OCI-M1 (cell line): ENCODE results near the gene NATD1.

Experiments used
- DNase-seq: peaks from one replicate; lab custom pipeline; 2025; lab: John Stamatoyannopoulos, UW

The NATD1 gene

DNA sequence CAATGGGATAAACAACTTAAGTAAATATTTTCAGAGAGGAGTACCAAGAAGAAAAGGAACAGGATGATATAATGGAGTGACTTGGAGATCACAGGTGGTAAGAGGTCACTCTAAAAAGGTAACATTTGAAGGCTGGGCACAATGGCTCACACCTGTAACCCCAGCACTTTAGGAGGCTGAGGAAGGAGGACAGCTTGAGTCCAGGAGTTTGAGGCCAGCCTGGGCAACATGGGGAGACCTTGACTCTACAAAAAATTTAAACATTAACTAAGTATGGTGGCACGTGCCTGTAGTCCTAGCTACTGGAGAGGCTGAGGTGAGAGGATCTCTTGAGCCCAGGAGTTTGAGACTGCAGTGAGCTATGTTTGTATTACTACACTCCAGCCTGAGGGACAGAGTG, 35.9 kb downstream of the NATD1 start:
- no peak for DNase-seq

DNA sequence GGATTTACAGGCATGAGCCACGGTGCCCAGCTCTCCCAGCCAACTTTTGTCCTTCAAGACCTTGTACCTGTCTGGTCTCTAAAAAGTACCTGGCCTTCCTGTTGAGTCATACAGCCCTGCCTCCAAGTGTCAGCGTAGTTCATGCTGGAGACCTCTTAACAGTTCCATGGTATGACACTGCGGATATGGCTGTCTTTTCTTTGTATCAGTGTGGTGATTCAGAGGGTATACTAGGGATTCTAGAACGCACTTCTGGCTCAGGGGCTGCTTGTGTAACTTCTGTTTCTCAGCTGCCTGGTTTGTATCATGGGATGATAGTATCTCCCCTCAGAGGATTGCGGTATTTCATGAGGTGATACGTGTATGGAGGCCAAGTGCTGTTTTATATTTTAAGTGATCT, 37.3 kb downstream of the NATD1 start:
- no peak for DNase-seq

DNA sequence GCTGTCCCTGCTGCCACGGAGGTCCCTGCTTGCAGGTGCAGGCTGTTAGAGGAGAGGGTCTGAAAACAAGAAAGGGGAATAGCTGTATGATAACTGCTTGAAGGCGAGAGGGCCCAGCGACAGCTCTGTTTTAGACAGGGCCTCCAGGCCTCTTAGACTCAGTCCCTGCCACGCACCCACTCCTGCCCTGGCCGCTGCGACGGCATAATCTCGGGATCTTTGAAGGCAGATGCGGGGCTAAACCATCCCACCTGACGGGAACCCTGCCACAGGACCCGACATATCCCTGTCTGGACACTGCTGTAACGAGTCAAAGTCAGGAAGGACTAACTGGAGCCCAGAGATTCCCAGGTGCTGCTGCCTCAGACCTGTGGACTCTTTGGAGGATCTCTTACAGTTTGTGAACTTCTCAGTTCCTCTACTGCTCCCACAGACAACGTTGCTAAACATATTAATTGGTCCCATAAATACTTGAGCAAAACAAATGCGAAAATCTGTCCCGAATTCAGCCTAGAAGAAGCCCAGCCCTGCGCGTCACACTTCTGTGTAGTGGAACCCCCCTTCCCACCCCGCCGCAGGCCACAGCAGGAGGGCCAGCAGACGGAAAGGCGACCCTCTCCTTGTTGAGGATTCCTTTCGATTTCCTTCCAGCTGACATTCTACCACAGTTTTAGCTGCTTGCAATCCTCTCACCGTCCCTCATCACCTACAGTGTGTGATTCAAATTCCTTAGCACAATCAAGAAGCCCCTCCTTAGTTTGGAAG, 38.3 kb downstream of the NATD1 start:
- DNase-seq = peak; percentile 71

DNA sequence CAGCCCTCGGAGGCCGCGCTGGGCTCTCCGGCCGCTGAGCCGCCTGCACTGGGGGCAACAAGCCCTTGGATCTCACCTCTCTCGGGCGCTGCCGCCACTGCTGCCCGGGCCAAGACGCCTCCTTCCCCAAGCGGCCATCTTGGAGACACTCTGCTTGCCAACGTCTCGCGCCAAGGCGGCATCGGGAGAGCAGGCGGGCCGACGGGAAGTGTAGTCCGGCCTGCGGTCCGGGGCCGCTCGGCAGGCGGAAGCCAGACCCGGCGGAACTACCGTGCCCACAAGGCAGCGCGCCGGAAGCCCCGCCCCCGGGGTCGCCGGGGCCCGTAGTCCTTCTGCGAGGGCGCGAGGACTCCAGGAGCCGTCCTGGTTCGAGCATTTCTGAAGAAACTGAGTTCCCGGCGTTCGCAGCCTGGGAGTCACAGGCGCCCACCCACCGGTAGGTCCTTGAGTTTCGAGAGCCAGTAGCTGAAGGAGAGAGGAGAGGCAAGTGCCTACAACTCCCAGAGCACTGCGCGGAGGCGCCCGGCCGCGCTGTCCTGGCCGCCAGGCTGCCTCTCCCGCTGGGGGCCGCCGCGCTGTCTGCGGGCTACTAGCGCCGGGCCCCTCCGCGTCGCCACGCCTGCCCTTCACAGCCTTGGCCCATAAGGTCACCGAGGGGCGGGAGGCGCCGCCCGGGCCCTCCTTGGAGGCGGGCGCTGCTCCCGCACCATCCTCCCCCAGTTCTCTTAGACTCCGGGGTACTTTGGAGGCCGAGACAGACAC, 39.0 kb downstream of the NATD1 start, which contains the start of gene TMEM11:
Gene TMEM11, minus strand, starts transcription at position 147 of the 762 bp plus-strand sequence. Its CDS starts 9 bp downstream, at position 138.
- DNase-seq = peak; percentile 98

DNA sequence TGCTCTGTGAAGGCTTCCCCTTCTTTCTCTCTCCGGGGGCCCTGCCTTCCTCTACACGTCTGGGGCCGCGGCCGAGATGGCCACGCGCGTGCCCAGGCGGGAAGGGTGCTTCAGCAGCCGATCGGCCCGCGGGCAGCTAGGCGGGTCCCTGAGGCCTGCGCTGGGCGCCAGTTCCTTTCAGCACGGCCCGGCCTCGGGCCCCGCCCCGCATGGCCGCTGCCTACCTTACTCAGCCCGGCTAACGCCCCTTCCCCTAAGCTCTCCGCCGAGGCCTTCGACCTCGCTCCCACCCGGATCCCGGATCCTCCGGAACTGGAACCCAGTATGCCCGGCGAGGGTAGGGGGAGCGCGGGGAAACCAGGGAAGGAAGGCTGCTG, 39.6 kb downstream of the NATD1 start:
- peak; percentile 64 for DNase-seq

DNA sequence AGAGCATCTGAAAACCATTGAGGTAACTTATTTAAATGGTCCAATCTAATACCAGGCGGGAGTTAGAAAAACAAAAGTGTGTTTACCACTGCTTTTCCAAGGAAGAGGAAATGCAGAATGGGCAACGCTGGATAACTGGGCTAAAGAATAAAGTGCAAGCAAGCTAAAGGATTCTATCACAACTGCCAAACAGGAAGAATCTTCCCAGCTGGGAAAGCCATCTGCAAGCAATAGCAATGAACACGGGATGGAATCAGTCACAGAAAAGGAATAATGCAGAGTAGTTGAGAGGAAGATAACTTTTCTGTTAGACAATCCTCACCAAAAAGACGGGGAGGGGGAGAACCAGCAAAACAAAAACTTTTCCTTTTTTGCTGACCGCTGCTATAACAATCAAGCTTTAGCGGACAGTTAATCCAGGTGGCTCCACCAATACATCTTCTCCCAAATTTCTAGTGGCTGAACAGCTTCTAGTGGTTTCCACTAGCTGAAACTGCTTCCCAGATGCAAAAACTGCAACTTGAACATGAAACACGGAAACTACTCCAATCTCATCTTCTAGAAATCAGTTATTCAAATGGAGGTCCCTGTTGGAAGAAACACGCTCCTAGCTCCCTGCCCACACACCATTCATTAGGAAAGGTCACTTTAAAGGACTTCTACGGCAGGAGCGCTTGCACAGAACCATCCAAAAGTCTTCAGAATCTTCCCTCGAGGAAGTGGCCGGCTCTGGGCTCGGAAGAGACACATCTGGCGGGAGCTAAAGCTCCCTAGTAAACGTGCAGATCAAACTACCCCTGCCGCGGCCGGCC, 40.2 kb downstream of the NATD1 start:
- peak; percentile 49 for DNase-seq

DNA sequence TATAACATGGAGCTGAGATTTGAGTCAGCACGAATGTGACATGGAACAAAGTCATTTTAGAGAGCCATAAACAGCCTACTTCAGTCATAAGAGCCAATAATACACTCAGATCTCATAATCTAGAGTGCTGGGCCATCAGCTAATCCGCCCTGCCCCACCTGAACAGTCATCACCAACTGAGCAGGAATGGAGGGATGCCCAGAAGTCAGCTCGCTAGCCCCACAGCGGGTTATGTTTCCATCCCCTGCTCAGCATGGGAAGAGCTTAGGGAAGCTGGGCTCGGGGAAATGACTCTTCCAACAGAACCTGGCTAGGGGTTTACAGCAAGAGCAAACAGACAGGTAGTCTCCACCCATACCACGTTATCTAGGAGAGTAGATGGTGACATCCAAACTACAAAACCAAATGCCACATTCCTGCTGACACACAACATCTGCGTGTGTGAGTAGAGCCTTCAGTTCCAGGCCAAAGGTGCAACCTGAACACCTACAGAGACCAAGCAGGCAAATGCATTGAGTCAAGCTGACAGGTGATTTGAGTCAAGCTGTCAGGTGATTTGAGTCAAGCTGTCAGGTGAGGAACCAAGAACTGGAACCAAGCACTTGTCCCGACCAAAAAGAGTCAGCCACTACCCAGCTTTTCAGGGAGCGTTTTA, 41.3 kb downstream of the NATD1 start:
- no peak for DNase-seq

DNA sequence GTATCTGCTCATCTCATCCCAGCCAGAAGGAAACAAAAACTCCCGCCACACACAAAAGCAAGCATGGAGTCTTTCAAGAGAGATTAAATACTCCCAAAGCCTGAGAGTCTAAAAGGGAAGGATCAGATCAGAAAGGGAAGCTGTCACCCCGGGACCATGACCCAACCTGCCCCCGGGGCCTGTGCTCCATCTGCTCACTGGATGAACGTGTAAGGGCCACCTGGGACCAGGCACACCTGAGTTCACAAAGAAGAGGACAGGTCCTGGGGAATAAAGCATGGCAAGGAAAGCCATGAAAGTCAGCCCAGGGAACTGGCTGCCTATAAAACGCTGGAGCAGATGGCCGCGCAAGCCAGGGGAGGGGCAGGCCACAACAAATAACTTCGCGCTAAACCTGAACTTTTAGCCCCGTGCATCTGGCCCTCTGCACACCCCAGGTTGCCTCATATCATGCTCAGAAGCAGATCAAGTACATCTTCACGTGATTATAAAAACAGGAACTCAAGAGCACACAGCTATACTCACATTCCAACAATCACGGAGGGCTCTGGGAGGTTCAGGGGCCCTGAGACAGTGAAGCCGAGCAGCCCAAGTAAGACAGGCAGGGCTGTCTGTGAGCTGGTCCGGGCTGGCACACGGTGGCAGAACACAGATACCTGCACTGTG, 42.7 kb downstream of the NATD1 start:
- no peak for DNase-seq

DNA sequence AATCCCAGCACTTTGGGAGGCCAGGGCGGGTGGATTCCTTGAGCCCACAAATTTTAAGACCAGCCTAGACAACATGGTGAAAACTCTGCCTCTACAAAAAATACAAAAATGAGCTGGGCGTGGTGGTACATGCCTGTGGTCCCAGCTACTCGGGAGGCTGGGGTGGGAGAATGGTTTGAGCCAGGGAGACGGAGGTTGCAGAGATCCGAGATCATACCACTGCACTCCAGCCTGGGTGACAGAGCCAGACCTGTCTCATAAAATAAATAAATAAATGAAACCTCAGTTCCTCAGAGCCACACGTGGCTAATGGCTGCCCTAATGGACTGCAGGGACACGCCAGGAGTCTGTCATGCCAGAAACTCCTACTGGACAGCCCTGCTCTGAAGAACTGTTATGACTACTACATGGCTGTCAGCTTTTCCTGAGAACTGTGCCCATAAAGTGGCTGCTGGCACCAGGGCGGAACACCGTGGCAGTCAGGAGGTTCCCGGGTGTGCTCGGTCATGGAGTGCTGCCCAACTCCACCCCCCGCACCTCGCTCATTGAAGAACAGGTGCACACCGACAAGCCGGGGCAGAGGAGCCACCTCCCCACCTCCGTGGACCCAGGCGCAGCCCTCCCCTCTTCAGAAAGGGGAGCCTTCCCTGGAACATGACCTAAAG, 43.6 kb downstream of the NATD1 start:
- DNase-seq = no peak

DNA sequence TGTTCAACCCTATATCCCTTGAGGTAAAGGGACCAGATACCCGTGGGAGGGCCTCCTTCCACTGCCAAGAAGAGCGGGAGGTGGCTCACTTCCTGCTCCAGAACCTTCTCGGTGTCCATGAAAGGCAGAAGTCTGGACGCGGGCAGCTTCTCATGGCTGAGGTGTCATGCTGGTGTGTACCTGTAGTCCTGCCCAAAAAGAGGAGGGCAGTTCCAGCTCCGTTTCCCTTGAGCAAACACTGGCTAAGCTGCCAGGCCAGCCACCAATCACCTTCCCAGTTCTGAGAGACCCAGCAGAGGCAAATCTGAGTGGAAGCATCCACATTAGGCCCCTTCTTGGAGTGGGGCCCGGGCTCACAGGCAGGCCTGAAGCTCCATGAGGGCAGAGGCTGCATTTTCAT, 44.9 kb downstream of the NATD1 start:
- no peak for DNase-seq

DNA sequence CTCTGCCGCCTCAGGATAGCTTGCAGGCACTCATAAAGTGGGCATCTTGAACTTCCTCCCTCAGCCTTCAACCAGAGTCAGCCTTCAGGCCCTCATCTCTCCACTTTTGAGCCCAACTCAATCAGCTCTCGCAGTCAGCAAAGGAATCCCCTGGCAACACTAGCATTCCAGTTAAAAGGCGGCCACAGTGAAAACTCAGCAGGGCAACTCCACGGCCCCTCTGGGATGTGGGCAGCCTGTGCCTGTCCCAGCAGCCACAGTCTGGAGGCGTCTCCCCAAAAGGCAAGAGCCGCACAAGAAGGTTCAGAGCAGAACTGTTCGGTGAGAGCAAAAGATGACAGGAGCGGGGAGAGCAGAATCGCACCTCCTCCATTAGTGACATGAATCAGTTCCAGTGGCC, 48.3 kb downstream of the NATD1 start:
- DNase-seq = no peak

DNA sequence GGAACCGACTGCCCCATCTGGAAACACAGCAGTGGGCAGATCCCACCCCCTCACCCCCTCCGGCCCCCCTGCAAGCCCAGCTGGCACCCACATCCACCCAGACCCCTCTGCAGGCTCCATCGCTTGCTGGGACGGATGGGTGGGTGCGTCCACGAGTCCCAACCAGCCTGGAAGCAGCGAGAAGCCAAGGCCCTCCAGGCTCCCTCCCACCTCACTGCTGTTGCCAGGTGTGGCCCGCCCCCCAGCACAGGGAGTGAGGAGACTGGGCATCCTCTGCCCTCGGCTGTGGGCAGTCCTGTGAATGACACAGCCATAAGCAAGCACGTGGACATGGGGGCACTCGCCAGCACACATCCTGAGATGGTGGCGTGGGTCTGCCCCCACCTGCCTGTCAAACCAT, 50.7 kb downstream of the NATD1 start:
- no peak for DNase-seq

DNA sequence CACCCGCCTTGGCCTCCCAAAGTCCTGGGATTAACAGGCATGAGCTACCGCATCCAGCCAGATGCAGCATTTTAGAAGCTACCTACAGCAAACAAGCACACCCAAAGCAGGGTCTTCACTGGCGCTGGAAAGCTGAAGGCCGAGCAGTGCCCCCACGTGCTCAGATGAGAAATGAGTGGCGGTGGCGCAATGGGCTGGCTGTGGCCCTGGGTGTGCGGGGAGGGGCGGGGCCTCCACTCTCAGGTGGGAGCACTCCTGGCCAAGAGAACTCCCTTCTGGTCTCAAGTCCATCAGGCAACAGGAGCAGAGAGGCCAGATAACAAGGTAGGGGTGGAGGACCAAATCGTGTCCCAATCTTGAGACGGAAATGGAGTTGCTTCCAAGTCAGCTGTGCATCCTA, 51.3 kb downstream of the NATD1 start:
- DNase-seq = no peak

DNA sequence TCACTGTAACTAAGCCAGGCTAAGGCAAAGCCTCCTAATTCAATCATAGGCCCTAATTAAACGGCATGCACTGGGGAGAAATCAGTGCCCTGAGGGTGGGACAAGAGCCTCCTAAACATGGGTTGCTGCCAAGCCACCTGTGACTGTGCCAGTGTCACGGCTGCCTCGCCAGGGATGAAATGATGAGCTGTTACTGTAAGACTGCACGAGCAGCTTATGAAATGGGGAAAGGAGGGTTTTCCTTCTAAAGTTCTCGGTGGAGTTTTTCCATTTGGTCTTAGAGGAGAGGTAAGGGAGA, 52.0 kb downstream of the NATD1 start:
- DNase-seq = no peak

DNA sequence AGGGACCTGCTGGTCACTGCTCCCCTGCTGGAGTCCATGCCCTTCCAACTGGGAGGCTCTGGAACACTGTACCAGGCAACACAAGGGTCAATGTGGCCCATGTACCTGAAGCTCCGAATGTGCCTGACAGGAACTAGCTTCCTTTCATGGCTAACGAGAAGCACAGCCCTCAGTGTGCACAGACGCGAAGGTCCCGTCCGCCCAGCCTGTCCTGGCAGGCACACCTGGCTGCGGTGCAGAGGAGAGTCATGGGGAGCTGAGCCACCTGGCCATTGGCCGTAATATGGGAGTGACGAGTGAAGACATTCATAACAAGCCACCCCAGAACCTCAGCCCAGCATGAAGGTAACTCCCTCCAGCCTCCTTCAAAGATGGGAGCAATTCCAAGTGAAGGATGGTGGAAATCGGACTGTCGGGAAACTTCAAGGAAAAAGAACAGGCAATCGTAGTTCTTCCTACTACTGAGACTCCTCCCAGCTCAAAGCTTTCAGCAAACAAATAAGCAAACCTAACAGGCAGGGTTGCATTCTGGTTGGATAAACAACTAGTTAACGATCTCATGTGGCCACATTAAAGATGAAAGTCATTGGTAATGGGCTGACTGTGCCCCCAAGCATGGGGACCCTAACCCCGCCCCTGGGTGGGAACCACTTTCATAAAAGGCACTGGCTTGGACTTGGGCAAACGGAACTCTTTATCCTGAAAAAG, 52.5 kb downstream of the NATD1 start:
- DNase-seq = no peak

DNA sequence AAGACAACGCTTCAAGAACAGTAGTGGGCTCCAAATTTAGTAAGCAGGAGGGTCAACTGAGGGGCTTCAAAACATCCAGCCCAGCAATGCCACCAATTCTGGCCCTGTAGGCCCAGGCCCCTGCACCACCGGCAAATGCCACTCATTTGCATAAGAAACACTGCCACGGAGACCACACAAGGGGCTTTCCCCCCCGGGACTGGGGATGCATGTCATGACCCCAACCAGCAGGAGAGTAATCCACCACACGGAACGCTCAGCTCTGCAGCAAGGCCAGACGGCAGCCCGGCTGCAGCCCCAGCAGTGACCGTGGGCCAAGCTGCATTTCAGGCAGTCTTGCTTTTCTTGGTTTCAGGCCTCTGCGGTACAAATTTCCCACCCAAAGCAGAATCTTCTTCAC, 53.4 kb downstream of the NATD1 start:
- DNase-seq = no peak

DNA sequence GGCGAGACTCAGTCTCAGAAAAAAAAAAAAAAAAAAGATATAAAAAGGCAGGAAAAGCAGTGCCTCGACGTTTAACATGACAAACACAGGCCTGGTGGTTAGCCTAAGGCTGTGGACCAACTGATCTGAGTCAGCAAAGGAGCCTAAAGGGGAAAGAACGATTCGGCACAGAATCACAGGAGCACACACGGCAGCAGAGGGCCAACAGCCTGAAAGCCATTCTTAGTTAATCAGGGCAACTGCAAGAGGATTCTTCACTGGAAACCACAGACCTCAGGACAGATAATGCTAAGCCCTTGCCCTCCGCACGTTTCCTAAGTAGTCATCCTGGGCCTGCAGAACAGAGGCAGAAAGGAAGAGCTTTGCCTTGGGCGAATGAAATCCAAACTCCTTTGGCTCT, 53.9 kb downstream of the NATD1 start:
- DNase-seq = peak; percentile 98

DNA sequence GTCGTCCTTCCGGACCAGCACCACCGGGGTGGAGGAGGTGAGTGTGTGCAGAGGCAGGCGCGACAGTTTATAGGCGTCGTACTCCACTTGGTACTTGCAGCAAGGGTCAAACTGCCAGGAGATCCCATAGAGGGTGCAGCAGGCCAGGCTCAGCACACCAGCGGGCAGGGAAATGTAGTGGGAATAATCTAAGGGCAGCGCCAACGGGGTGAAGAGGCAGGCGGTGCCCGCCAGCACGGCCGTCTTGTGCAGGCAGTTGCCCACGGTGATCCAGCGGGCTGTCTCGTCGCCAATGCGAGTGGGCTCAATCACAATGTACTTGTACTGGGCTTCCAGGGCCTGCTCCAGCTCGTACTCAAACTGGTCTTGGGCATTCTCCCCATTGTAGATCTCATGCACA, 54.8 kb downstream of the NATD1 start:
- no peak for DNase-seq

DNA sequence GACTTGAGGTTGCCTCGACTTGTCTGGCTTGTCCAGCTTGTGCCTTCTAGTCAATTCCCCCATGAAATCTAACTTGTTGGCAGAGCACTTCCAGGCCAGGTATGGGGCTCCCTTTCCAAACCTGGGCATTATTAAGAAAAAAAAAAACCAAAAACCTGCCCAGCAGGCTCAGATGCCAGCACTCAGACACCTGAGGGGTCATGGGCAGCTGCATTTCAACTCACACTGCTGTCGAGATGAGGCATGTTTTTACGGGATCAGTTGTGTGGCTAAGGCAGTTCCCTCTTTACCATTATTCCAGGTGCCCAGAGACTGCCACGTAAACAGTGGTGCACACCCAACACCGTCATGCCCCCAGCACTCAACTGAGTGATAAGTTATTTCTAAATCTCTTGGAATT, 57.1 kb downstream of the NATD1 start:
- DNase-seq = no peak

DNA sequence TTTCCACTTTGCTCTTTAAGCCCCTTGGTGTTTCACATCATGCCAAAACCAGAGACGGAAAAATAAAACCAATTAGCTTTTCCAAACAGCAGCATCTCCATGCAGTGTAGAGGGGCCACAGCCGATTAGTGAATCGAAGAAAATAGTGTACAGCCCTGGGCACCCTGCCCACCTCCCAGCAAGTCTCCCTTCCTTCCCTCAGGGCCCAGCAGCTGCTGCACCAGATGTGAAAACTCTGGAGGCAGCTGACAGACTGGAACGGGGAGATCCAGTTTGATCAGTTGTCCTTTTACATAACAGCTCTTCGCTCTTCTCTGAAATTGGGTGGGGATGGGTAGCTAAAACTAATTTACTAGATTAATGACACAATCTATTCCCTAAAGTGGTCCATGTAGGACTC, 58.5 kb downstream of the NATD1 start:
- no peak for DNase-seq

DNA sequence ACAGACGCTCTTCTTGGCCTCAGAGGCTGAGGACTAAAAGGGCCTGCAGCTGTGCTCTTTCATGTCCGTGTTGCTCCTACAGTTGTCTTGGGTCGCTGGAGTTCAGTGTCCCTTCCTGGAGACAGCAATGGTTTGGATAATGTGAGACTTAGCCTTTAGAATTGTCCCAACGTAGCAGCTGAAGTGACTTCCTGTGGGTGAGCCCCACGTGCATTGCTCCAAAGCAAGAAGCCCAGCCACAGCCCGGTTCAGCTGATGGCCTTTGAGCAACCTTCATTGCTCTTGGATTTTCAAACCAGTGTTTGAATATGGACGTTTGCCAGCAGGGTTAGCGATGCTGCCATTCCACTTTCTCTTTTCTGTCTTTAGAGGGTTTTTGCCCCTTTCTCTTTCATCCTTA, 59.0 kb downstream of the NATD1 start:
- DNase-seq = no peak
